Stimulated activated memory B cell treated with anti-CD40 and anti-IgM and Interleukin-4, amounts not matched to agents 10 μg/mL and 1 μg/mL and 100 μg/mL, for 72 hours (primary cell): ENCODE results near the gene UGT3A2.
A peak's percentile ranks its signal among the peaks of the same experiment; 100 is the strongest.
"Not testable (repeated sequence)": the region's sequence is repeated elsewhere in the genome, so short reads cannot be mapped to it uniquely, and the experiment has no call there.

Experiments
- ATAC-seq: fragments of 150-1000 bp; cut with Tn5 transposase; 2 replicates; pipeline ENCODE4 v1.10.0; 2021
- H3K27ac Mint-ChIP-seq: one replicate; pipeline ENCODE4 v1.8.0; 2022; ENCODE audit warnings: mild to moderate bottlenecking, mixed read lengths
- H3K27me3 Mint-ChIP-seq: one replicate; pipeline ENCODE4 v1.8.0; 2022; ENCODE audit warnings: mixed read lengths
- H3K36me3 Mint-ChIP-seq: one replicate; pipeline ENCODE4 v1.8.0; 2022; ENCODE audit warnings: mixed read lengths
- H3K4me1 Mint-ChIP-seq: one replicate; pipeline ENCODE4 v1.8.0; 2022; ENCODE audit warnings: mixed read lengths
- H3K4me3 Mint-ChIP-seq: one replicate; pipeline ENCODE4 v1.8.0; 2022; ENCODE audit warnings: mild to moderate bottlenecking, moderate library complexity, mixed read lengths
- H3K9me3 Mint-ChIP-seq: one replicate; pipeline ENCODE4 v1.8.0; 2022; ENCODE audit warnings: mixed read lengths

Gene UGT3A2

GRCh38 chr5:36059571-36060419 is 6.9 kb downstream of the UGT3A2 start:
- no peaks in the 10 kb centered on the region for H3K36me3 Mint-ChIP-seq
- H3K4me3 Mint-ChIP-seq, result no peak overlapping the region
- H3K4me1 Mint-ChIP-seq, result peaks cover 6% of the 10 kb centered on the region
- no peaks in the 10 kb centered on the region for H3K9me3 Mint-ChIP-seq
- no peak overlapping the region for H3K27ac Mint-ChIP-seq
- H3K27me3 Mint-ChIP-seq, result peaks cover 24% of the 10 kb centered on the region
- ATAC-seq, result peak; percentile 31

GRCh38 chr5:36058776-36059175 is 7.9 kb downstream of the UGT3A2 start:
- ATAC-seq, result no peak
- Mint-ChIP-seq H3K9me3 (no peaks in the 10 kb centered on the region), H3K4me3 (no peak overlapping the region), H3K27ac (no peak overlapping the region), H3K4me1 (peaks cover 6% of the 10 kb centered on the region), H3K27me3 (peaks cover 24% of the 10 kb centered on the region), H3K36me3 (no peaks in the 10 kb centered on the region)

GRCh38 chr5:36057386-36057785 is 9.3 kb downstream of the UGT3A2 start:
- H3K27ac Mint-ChIP-seq, result no peak overlapping the region
- no peak overlapping the region for H3K4me3 Mint-ChIP-seq
- H3K27me3 Mint-ChIP-seq, result peaks cover 24% of the 10 kb centered on the region
- H3K4me1 Mint-ChIP-seq, result peaks cover 6% of the 10 kb centered on the region
- ATAC-seq, result no peak
- no peaks in the 10 kb centered on the region for H3K36me3 Mint-ChIP-seq
- no peaks in the 10 kb centered on the region for H3K9me3 Mint-ChIP-seq

- Mint-ChIP-seq H3K4me1 (peaks cover 6% of the 10 kb centered on the region), H3K4me3 (no peak overlapping the region), H3K27me3 (peaks cover 24% of the 10 kb centered on the region), H3K9me3 (no peaks in the 10 kb centered on the region), H3K27ac (no peak overlapping the region), H3K36me3 (no peaks in the 10 kb centered on the region)
- no peak for ATAC-seq
Observed at GRCh38 chr5:36056422-36056821, 10.3 kb downstream of the UGT3A2 start.

- Mint-ChIP-seq H3K27ac (no peak overlapping the region), H3K4me3 (no peak overlapping the region), H3K9me3 (no peaks in the 10 kb centered on the region), H3K27me3 (peaks cover 24% of the 10 kb centered on the region), H3K4me1 (peaks cover 6% of the 10 kb centered on the region), H3K36me3 (no peaks in the 10 kb centered on the region)
- ATAC-seq, result no peak
Observed at GRCh38 chr5:36055984-36056383, 10.7 kb downstream of the UGT3A2 start.

GRCh38 chr5:36054647-36055046 is 12.0 kb downstream of the UGT3A2 start:
- Mint-ChIP-seq H3K4me3 (no peak overlapping the region), H3K4me1 (no peaks in the 10 kb centered on the region), H3K27me3 (peaks cover 24% of the 10 kb centered on the region), H3K36me3 (no peaks in the 10 kb centered on the region), H3K9me3 (no peaks in the 10 kb centered on the region), H3K27ac (no peak overlapping the region)
- ATAC-seq, result no peak

GRCh38 chr5:36052538-36052937 is 14.1 kb downstream of the UGT3A2 start:
- peaks cover 9% of the 10 kb centered on the region for H3K27me3 Mint-ChIP-seq
- no peak for ATAC-seq
- H3K27ac Mint-ChIP-seq, result no peak overlapping the region
- no peak overlapping the region for H3K4me3 Mint-ChIP-seq
- H3K4me1 Mint-ChIP-seq, result no peaks in the 10 kb centered on the region
- no peaks in the 10 kb centered on the region for H3K9me3 Mint-ChIP-seq
- no peaks in the 10 kb centered on the region for H3K36me3 Mint-ChIP-seq

DNA sequence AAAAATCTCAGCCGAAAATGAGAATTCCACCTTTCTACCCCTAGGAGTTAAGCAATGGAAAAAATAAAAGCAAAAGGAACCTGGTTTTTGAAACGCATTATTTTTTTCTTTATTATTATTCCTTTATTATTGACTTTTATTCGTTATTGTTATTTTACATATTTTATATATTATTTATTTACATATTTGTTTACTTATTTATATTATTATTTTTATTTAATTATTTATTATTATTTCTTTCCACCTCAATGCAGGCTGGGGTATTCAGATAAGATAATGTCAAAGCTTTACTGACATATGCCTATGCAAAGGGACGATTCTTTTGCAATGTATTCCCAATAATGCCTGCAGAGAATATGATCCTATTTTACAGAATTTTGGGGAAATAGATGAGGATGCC is 16.7 kb downstream of the UGT3A2 start:
- Mint-ChIP-seq H3K36me3 (no peaks in the 10 kb centered on the region), H3K27me3 (no peaks in the 10 kb centered on the region), H3K9me3 (no peaks in the 10 kb centered on the region), H3K4me3 (no peak overlapping the region), H3K4me1 (no peaks in the 10 kb centered on the region), H3K27ac (no peak overlapping the region)
- no peak for ATAC-seq

GRCh38 chr5:36047384-36048160 is 19.1 kb downstream of the UGT3A2 start:
- H3K27ac Mint-ChIP-seq, result no peak overlapping the region
- H3K9me3 Mint-ChIP-seq, result no peaks in the 10 kb centered on the region
- ATAC-seq, result no peak
- H3K4me3 Mint-ChIP-seq, result no peak overlapping the region
- H3K36me3 Mint-ChIP-seq, result no peaks in the 10 kb centered on the region
- H3K4me1 Mint-ChIP-seq, result no peaks in the 10 kb centered on the region
- peaks cover 3% of the 10 kb centered on the region for H3K27me3 Mint-ChIP-seq

GRCh38 chr5:36045895-36046294 is 20.8 kb downstream of the UGT3A2 start:
- Mint-ChIP-seq H3K27me3 (peaks cover 17% of the 10 kb centered on the region), H3K4me1 (no peaks in the 10 kb centered on the region), H3K36me3 (no peaks in the 10 kb centered on the region), H3K27ac (no peak overlapping the region), H3K4me3 (no peak overlapping the region), H3K9me3 (no peaks in the 10 kb centered on the region)
- no peak for ATAC-seq

DNA sequence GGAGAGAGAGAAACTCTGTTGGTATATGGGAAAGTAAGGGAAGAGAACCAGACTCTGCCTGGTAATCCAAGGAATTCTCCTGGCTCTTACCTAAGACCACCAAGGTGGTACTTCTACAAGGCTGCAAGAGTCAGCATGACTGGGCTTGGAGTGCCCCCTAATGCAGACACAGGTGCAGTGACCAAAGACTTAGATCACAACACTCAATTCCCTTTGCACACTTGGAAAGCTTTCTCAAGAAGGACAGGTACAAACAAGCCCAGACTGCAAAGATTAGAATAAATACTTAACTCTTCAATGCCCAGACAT is 25.2 kb downstream of the UGT3A2 start:
- no peak for ATAC-seq
- H3K4me1 Mint-ChIP-seq, result no peaks in the 10 kb centered on the region
- H3K4me3 Mint-ChIP-seq, result no peak overlapping the region
- H3K9me3 Mint-ChIP-seq, result no peaks in the 10 kb centered on the region
- no peak overlapping the region for H3K27ac Mint-ChIP-seq
- peaks cover 17% of the 10 kb centered on the region for H3K27me3 Mint-ChIP-seq
- no peaks in the 10 kb centered on the region for H3K36me3 Mint-ChIP-seq

DNA sequence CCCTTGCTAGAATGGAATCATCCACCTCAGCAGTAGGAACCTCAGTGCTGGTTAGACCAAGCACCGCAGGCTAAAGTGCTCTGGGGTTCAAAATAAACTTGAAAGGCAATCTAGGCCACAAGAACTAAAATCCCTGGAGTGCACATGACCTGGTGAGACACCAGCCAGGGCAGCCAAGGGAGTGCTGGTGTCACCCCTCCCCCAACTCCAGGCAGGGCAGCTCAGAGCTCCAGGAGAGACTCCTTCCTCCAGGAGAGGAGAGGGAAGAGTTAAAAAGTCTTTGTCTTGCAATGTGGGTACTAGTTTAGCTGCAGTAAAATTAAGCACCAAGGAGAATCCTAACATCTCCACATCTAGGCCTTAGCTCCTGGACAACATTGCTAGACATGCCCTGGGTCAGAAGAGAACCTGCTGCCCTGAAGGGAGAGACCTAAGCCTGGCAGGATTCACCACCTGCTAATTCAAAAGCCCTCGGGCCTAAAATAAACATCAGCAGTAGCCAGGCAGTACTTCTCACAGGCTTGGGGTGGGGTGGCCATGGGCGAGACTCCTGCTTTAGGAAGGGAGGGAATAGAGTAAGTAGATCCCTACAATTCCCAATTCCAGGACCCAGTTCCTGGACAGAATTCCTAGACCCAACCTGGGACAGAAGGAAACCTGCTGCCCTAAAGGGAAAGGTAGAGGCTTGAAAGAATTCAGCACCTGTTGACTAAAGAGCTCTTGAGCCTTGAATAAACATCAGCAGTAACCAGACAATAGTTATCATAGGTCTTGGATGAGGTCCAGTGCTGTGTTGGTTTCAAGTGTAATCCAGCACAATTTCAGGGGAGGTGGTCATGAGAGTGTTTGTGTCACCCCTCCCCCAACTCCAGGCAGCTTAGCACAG is 25.8 kb downstream of the UGT3A2 start:
- ATAC-seq, result no peak
- Mint-ChIP-seq H3K27me3 (peaks cover 17% of the 10 kb centered on the region), H3K4me1 (no peaks in the 10 kb centered on the region), H3K36me3 (no peaks in the 10 kb centered on the region), H3K27ac (no peak overlapping the region), H3K9me3 (no peaks in the 10 kb centered on the region), H3K4me3 (no peak overlapping the region)

DNA sequence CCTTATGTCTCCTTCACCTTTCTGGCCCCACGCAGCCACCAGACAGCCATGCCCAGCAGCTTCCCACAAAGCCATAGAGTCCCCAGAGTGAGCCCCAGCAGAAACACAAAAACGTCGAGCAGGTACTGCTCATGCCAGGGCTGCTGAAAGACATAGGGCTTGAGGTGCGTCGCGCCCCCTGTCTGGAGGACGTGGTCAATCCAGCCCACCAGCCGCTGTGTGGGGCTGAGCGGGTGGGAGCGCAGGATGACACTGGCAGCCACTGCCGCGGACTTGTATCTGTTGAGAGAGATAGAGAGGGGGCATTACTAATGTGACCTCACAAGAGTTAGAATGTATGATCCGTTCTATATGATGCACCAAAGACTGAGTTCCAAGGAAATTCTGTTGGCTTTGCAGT is 31.0 kb downstream of the UGT3A2 start:
- Mint-ChIP-seq H3K36me3 (no peaks in the 10 kb centered on the region), H3K4me3 (no peak overlapping the region), H3K27me3 (no peaks in the 10 kb centered on the region), H3K27ac (no peak overlapping the region), H3K4me1 (no peaks in the 10 kb centered on the region), H3K9me3 (no peaks in the 10 kb centered on the region)
- peak; percentile 21 for ATAC-seq

GRCh38 chr5:36034536-36035134 is 32.0 kb downstream of the UGT3A2 start:
- H3K4me3 Mint-ChIP-seq, ATAC-seq, H3K9me3 Mint-ChIP-seq, H3K36me3 Mint-ChIP-seq, H3K27ac Mint-ChIP-seq, H3K4me1 Mint-ChIP-seq, H3K27me3 Mint-ChIP-seq: not testable (repeated sequence)

- Mint-ChIP-seq H3K9me3 (no peaks in the 10 kb centered on the region), H3K27ac (no peak overlapping the region), H3K4me3 (no peak overlapping the region), H3K27me3 (no peaks in the 10 kb centered on the region), H3K4me1 (no peaks in the 10 kb centered on the region), H3K36me3 (no peaks in the 10 kb centered on the region)
- ATAC-seq, result no peak
Observed at GRCh38 chr5:36033486-36033885, 33.2 kb downstream of the UGT3A2 start.
